SU-DHL-6 (cell line): ENCODE results near the gene CRACR2A.

ENCODE experiments used
- H2AFZ ChIP-seq: fragments of 200-600 bp; sonication (generic); 2 replicates; pipeline ENCODE4 v1.6.1; 2014; ENCODE audit warnings: low read depth, mild to moderate bottlenecking, moderate library complexity, mixed read lengths, antibody characterized with exemption, low read length; ENCODE audit not compliant: severe bottlenecking
- H3F3A ChIP-seq: fragments of 200-600 bp; shearing (Covaris generic); 2 replicates; pipeline ENCODE4 v1.6.0; 2016; ENCODE audit warnings: antibody characterized with exemption, mild to moderate bottlenecking; ENCODE audit not compliant: insufficient read depth
- H3K27ac ChIP-seq: fragments of 200-600 bp; sonication (generic); 2 replicates; pipeline ENCODE4 v1.5.1; 2016; ENCODE audit warnings: low read depth, mild to moderate bottlenecking, low read length, moderate library complexity, mixed read lengths
- H3K27me3 ChIP-seq: fragments of 200-600 bp; sonication (generic), shearing (Covaris generic); 2 replicates; pipeline ENCODE4 v1.6.0; 2014; ENCODE audit warnings: mild to moderate bottlenecking, low read length
- H3K36me3 ChIP-seq: fragments of 200-600 bp; sonication (generic); 2 replicates; pipeline ENCODE4 v1.6.1; 2014; ENCODE audit warnings: mild to moderate bottlenecking, low read length, mixed read lengths
- H3K4me2 ChIP-seq: fragments of 300-600, 200-600 bp; shearing (Covaris generic), sonication (generic); 2 replicates; pipeline ENCODE4 v1.6.0; 2014; ENCODE audit warnings: low read length, low read depth, mild to moderate bottlenecking; ENCODE audit not compliant: poor library complexity, severe bottlenecking
- H3K4me3 ChIP-seq: fragments of 200-600 bp; sonication (generic); 2 replicates; pipeline ENCODE4 v1.5.1; 2014; ENCODE audit warnings: antibody characterized with exemption, low read length, mild to moderate bottlenecking, mixed read lengths; ENCODE audit not compliant: insufficient read depth, poor library complexity, severe bottlenecking
- H3K79me2 ChIP-seq: fragments of 200-600 bp; sonication (generic); 2 replicates; pipeline ENCODE4 v1.6.1; 2014; ENCODE audit warnings: mild to moderate bottlenecking, low read length, moderate library complexity; ENCODE audit not compliant: insufficient read depth
- H3K9ac ChIP-seq: fragments of 200-600 bp; sonication (generic); 2 replicates; pipeline ENCODE4 v1.7.0; 2014; ENCODE audit warnings: mild to moderate bottlenecking, low read length
- H3K9me2 ChIP-seq: fragments of 200-600 bp; sonication (generic); replicated peaks from 2 replicates; pipeline ENCODE4 v1.6.1; 2014; ENCODE audit warnings: low read length; ENCODE audit not compliant: insufficient read depth
- H3K9me3 ChIP-seq: fragments of 200-600 bp; sonication (generic); 2 replicates; pipeline ENCODE4 v1.6.1; 2014; ENCODE audit warnings: low read length, mixed read lengths; ENCODE audit not compliant: insufficient read depth
- H4K20me1 ChIP-seq: fragments of 200-600 bp; sonication (generic); 2 replicates; pipeline ENCODE4 v1.6.1; 2014; ENCODE audit warnings: low read depth, mild to moderate bottlenecking, antibody characterized with exemption, low read length, moderate library complexity, mixed read lengths
- CTCF ChIP-seq: fragments of 200-600 bp; sonication (generic); IDR thresholded peaks from one replicate; pipeline ENCODE4 v1.5.1; 2017; ENCODE audit warnings: antibody characterized with exemption, mild to moderate bottlenecking, low read length, moderate library complexity; ENCODE audit not compliant: insufficient read depth, poor library complexity, severe bottlenecking
- EZH2phosphoT487 ChIP-seq: fragments of 200-600 bp; sonication (generic), shearing (Covaris generic); conservative IDR thresholded peaks from 2 replicates; pipeline ENCODE4 v1.6.1; 2018; ENCODE audit warnings: mild to moderate bottlenecking, antibody characterized with exemption, low read length, moderate library complexity, mixed read lengths

CRACR2A gene

GRCh38 chr12:3602488-3602887 is 150.4 kb downstream of the CRACR2A start:
- H3K4me2 ChIP-seq: no peak overlapping the region
- H3K36me3 ChIP-seq: no peaks in the 10 kb centered on the region
- no peaks in the 10 kb centered on the region for H3F3A ChIP-seq
- no peaks in the 10 kb centered on the region for H3K9me2 ChIP-seq
- H3K4me3 ChIP-seq: no peak overlapping the region
- H3K27me3 ChIP-seq: no peaks in the 10 kb centered on the region
- H3K79me2 ChIP-seq: no peaks in the 10 kb centered on the region
- H3K27ac ChIP-seq: no peak overlapping the region
- H3K9ac ChIP-seq: no peak overlapping the region
- H3K9me3 ChIP-seq: no peaks in the 10 kb centered on the region
- H4K20me1 ChIP-seq: no peaks in the 10 kb centered on the region
- no peak for TF ChIP-seq CTCF
- TF ChIP-seq EZH2phosphoT487: no peak
- H2AFZ ChIP-seq: no peak overlapping the region

GRCh38 chr12:3601461-3602150 is 151.3 kb downstream of the CRACR2A start:
- Histone ChIP-seq H3K79me2 (no peaks in the 10 kb centered on the region), H3K4me3 (no peak overlapping the region), H3K27ac (no peak overlapping the region), H3K9ac (no peak overlapping the region), H4K20me1 (no peaks in the 10 kb centered on the region), H3K27me3 (no peaks in the 10 kb centered on the region), H3K9me2 (no peaks in the 10 kb centered on the region), H3K9me3 (no peaks in the 10 kb centered on the region), H3F3A (no peaks in the 10 kb centered on the region), H3K4me2 (no peak overlapping the region), H2AFZ (no peak overlapping the region), H3K36me3 (no peaks in the 10 kb centered on the region)
- no peak for TF ChIP-seq EZH2phosphoT487
- TF ChIP-seq CTCF: no peak

- no peaks in the 10 kb centered on the region for H3K27me3 ChIP-seq
- no peak overlapping the region for H2AFZ ChIP-seq
- no peak overlapping the region for H3K4me2 ChIP-seq
- no peaks in the 10 kb centered on the region for H3K9me2 ChIP-seq
- H3K9me3 ChIP-seq: no peaks in the 10 kb centered on the region
- TF ChIP-seq EZH2phosphoT487 (no peak), CTCF (no peak)
- H3F3A ChIP-seq: no peaks in the 10 kb centered on the region
- no peak overlapping the region for H3K27ac ChIP-seq
- H4K20me1 ChIP-seq: no peaks in the 10 kb centered on the region
- H3K36me3 ChIP-seq: no peaks in the 10 kb centered on the region
- H3K79me2 ChIP-seq: no peaks in the 10 kb centered on the region
- H3K9ac ChIP-seq: no peak overlapping the region
- no peak overlapping the region for H3K4me3 ChIP-seq
These were observed 152.0 kb downstream of the CRACR2A start for GRCh38 chr12:3600951-3601350.
